Breast epithelium (tissue), 4 donors: ENCODE results near the gene ALOXE3. TPM values are rescaled to one million over a fixed set of nuclear protein-coding genes. Genes with fewer than 3 reads are reported as not detected.
A peak's percentile ranks its signal among the peaks of the same experiment; 100 is the strongest.

Experiments
- DNase-seq, 2 donors: peaks; one replicate each; pipeline ENCODE4 v3.0.0-alpha.2; 2019; ENCODE audit warnings: low spot score in 2 of 2
- H3K27ac ChIP-seq, 2 donors: fragments of 200-600 bp; sonication (generic) in 1 of 2; one replicate each; pipeline ENCODE4 v1.5.1; 2016 to 2019; ENCODE audit warnings: mild to moderate bottlenecking in 1 of 2
- H3K27me3 ChIP-seq, 2 donors: fragments of 200-600 bp; sonication (generic) in 1 of 2; one replicate each; pipeline versions ENCODE4 v1.5.1 to v1.6.0; 2017 to 2019; ENCODE audit warnings: control low read depth in 1 of 2, mild to moderate bottlenecking in 1 of 2
- H3K36me3 ChIP-seq: fragments of 200-600 bp; one replicate; pipeline ENCODE4 v1.5.1; 2019
- H3K4me1 ChIP-seq, 2 donors: fragments of 200-600 bp; sonication (generic); one replicate each; pipeline ENCODE4 v1.5.1; 2016 to 2019; ENCODE audit warnings: control low read depth in 1 of 2
- H3K4me3 ChIP-seq, 3 donors: fragments of 200-600 bp; sonication (generic); 1 replicate in 2 of 3; 2 replicates in 1 of 3; pipeline ENCODE4 v1.5.1; 2016 to 2019; ENCODE audit warnings: mild to moderate bottlenecking in 3 of 3, moderate library complexity in 2 of 3
- H3K9me3 ChIP-seq, 2 donors: fragments of 200-600 bp; sonication (generic) in 1 of 2; one replicate each; pipeline ENCODE4 v1.5.1; 2016 to 2019; ENCODE audit warnings: control low read depth in 1 of 2
- POLR2A ChIP-seq: fragments of 450-650 bp; IDR thresholded peaks from one replicate; pipeline ENCODE4 v1.6.1; 2016; ENCODE audit warnings: antibody characterized with exemption, mild to moderate bottlenecking, moderate library complexity
- POLR2AphosphoS5 ChIP-seq, 3 donors: sonication (generic); formaldehyde crosslinking; IDR thresholded peaks; one replicate each; pipeline ENCODE4 v1.6.1; 2017; ENCODE audit warnings: antibody characterized with exemption in 3 of 3
- intact Hi-C: fragments of 100-400 bp; cut with DNase I; formaldehyde crosslinking; loops from one replicate; pipeline ENCODE4 v1.15.1; 2023; ENCODE audit warnings: low total_unique reads
- total RNA-seq, 3 donors: library from RNA; depleted of rRNA; stranded (reverse); fragments of >200 nt; gene quantifications; one replicate each; pipeline ENCODE4 v1.1.0, GENCODE V29; 2016
- TF ChIP-seq, protein P1 (sequence below), 3 donors: fragments of 450-650 bp; IDR thresholded peaks; one replicate each; pipeline ENCODE4 v1.5.1; 2016 to 2017; ENCODE audit warnings: antibody characterized with exemption in 3 of 3, mild to moderate bottlenecking in 3 of 3, moderate library complexity in 3 of 3

Gene ALOXE3
- total RNA-seq, 3 donors from 2014 or later, result 0.73 TPM; not detected in 2

DNA sequence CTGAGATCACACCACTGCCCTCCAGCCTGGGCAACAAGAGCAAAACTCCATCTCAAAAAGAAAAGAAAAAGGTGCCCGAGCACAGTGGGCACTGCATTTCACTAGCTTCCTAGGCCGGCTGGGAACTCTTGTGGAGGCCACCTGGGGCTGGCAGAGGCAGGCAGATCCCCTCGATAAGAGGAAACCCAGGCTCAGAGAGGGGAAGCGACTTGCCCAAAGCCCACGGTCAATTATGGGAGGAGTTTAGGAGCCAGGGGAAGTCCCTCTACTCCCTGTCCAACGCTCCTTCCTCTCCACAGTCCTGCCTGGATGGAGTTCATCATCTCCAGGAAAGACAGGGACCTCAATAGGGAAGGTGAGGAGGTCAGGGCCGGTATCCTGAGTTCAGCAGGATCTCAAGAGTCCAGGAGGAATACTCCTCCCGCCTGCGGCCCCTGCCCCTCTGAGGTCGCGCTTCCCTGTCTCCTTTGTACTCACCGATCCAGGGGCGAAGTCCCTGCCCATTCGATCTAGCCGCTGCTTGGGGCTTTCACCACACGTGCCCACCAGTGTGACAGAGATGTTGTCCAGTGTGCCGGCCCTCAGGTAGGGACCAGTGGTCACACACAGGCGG lies 841 bp downstream of the ALOXE3 start:
- no peak for DNase-seq
- TF ChIP-seq POLR2A, result no peak
- TF ChIP-seq POLR2AphosphoS5 (IDR thresholded peaks at IDR 0.05), result no peak
- TF ChIP-seq, protein P1, sequence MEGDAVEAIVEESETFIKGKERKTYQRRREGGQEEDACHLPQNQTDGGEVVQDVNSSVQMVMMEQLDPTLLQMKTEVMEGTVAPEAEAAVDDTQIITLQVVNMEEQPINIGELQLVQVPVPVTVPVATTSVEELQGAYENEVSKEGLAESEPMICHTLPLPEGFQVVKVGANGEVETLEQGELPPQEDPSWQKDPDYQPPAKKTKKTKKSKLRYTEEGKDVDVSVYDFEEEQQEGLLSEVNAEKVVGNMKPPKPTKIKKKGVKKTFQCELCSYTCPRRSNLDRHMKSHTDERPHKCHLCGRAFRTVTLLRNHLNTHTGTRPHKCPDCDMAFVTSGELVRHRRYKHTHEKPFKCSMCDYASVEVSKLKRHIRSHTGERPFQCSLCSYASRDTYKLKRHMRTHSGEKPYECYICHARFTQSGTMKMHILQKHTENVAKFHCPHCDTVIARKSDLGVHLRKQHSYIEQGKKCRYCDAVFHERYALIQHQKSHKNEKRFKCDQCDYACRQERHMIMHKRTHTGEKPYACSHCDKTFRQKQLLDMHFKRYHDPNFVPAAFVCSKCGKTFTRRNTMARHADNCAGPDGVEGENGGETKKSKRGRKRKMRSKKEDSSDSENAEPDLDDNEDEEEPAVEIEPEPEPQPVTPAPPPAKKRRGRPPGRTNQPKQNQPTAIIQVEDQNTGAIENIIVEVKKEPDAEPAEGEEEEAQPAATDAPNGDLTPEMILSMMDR (IDR thresholded peaks at IDR 0.05), result peak in 1 of 3 donors; percentile 9
- Histone ChIP-seq H3K27ac (peak overlapping the region; percentile 92 to 94), H3K4me3 (peak overlapping the region; percentile 43 to 71 (median 66)), H3K9me3 (no peaks in the 10 kb centered on the region), H3K27me3 (peaks cover 0 to 6% of the 10 kb centered on the region in 2 donors), H3K36me3 (no peaks in the 10 kb centered on the region), H3K4me1 (peaks cover 4 to 13% of the 10 kb centered on the region in 2 donors)
- intact Hi-C loops, result no loop called here

DNA sequence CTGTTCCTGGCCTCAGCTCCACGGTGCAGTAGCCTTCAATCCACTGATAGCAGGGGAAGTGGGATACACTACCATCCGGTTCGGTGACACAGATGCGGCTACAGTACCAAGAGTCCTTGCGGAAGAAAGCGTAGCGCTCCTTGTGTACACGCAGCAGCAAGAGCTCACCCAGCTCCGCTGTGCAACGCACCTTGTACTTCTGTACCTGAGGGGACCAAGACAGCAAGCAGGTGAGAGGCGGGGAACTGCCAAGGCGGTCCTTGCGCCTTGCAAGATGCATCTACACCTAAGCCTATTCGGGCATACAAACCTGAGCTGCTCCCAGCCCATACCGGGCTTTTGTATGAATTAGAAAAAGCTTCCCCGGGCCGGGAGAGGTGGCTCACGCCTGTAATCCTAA lies 1.5 kb downstream of the ALOXE3 start:
- Histone ChIP-seq H3K27ac (no peak overlapping the region), H3K4me3 (no peak overlapping the region), H3K27me3 (peaks cover 0 to 6% of the 10 kb centered on the region in 2 donors), H3K4me1 (peaks cover 4 to 12% of the 10 kb centered on the region in 2 donors), H3K9me3 (no peaks in the 10 kb centered on the region), H3K36me3 (no peaks in the 10 kb centered on the region)
- intact Hi-C loops, result no loop called here
- TF ChIP-seq POLR2A, result no peak
- TF ChIP-seq, protein P1 (IDR thresholded peaks at IDR 0.05), result no peak
- TF ChIP-seq POLR2AphosphoS5 (IDR thresholded peaks at IDR 0.05), result no peak
- DNase-seq, result no peak

DNA sequence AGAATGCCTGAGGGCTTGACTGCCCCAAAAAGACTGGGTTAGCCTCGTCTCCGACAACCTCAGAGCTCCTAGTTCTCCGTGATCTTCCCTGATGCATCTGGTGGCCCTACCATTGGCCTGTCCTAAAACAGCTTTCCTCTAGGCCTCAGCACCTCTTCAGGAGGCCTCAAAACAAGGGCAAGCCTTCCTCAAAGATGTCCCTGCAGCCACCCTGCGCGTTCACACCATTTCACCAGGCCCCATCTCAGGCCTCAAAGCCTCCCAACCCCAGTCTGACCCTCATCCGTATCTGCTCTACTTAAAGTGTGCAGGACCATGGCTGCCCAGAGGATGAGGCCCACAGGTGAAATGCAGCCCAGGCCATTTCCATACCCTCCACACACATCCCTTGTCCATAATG lies 7.4 kb downstream of the ALOXE3 start:
- intact Hi-C loops, result no loop called here
- Histone ChIP-seq H3K4me1 (no peaks in the 10 kb centered on the region), H3K36me3 (no peaks in the 10 kb centered on the region), H3K27me3 (peaks cover 0 to 16% of the 10 kb centered on the region in 2 donors), H3K27ac (no peak overlapping the region), H3K9me3 (no peaks in the 10 kb centered on the region), H3K4me3 (no peak overlapping the region)
- no peak for DNase-seq
- no peak for TF ChIP-seq POLR2AphosphoS5 (IDR thresholded peaks at IDR 0.05)
- TF ChIP-seq, protein P1 (IDR thresholded peaks at IDR 0.05), result no peak

DNA sequence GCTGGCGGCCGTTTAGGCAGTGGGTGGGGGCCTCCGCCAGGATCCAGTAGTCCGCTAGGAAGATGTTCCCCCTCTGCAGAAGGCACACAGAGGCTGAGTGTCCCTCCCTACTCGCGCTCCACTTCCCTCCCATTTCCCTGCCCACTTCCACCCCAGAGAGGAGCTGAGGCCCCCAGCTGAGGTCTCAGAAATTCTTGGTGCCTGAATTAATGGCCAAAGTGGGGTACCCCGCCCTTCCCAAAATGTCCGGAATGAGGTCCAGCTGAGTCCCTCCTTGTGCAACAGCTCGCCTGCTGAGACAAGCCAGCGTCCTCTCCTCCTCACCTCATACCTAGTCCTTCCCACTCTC lies 7.9 kb downstream of the ALOXE3 start:
- intact Hi-C loops, result no loop called here
- Histone ChIP-seq H3K27ac (peak overlapping the region in 1 of 2 donors; percentile 9), H3K4me3 (peak overlapping the region in 2 of 3 donors; percentile 64 to 75), H3K4me1 (no peaks in the 10 kb centered on the region), H3K27me3 (peaks cover 0 to 16% of the 10 kb centered on the region in 2 donors), H3K9me3 (no peaks in the 10 kb centered on the region), H3K36me3 (no peaks in the 10 kb centered on the region)
- no peak for DNase-seq
- TF ChIP-seq POLR2AphosphoS5 (IDR thresholded peaks at IDR 0.05), result no peak
- TF ChIP-seq POLR2A, result no peak
- TF ChIP-seq, protein P1 (IDR thresholded peaks at IDR 0.05), result no peak

DNA sequence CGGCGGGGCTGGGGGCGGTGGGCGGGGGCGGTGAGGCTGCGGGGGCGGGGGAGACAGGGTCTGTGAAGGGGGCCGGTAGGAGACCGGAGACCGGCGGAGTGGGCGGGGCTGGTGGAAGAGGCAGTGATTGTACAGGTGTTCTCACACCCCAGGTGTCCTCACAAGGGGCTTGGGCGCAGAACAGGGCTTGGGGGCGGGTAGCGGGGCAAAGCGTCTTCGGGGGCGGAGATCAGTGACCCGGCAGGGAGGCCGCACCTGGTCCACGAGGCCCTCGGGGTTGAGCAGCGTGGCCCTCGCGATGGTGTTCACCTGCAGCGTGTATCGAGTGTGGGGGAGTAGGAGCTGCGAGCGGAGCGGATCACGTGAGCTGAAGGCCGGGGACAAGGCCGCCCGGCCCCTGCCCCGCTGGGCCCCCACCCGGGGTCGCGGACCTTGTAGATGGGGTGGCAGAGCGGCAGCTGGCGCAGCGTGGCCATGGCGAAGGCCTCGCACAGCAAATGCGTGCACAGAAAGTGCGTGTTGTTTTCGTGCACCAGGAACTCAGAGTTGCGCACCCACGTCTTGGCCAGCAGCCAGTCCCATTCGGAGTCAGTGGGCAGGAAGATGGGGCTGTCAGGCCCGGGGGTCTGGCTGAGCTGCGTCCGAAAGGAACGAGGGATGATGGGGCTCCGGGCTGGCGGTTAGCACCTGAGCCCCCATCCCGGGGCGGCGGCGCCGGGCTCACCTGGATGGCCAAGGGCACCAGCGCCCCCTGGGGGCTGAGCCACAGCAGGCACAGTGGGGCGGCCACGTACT lies 8.5 kb downstream of the ALOXE3 start:
- peak overlapping the region in 1 of 2 donors; percentile 9 for H3K27ac ChIP-seq
- peaks cover 0 to 16% of the 10 kb centered on the region in 2 donors for H3K27me3 ChIP-seq
- peak overlapping the region in 2 of 3 donors; percentile 64 to 75 for H3K4me3 ChIP-seq
- TF ChIP-seq POLR2A, result no peak
- TF ChIP-seq, protein P1 (IDR thresholded peaks at IDR 0.05), result peak; percentile 65 to 86 (median 76)
- TF ChIP-seq POLR2AphosphoS5 (IDR thresholded peaks at IDR 0.05), result peak in 1 of 3 donors; percentile 34
- peak; percentile 66 to 78 for DNase-seq
- no peaks in the 10 kb centered on the region for H3K4me1 ChIP-seq
- intact Hi-C loops, result no loop called here
- no peaks in the 10 kb centered on the region for H3K36me3 ChIP-seq
- H3K9me3 ChIP-seq, result no peaks in the 10 kb centered on the region
